ENCODE data around the gene REV1. TPM values are rescaled to one million over a fixed set of nuclear protein-coding genes. Genes with fewer than 3 reads are reported as not detected.

REV1 gene
- total RNA-seq, 1 donor from 2014 or later = 55.3 TPM

GRCh38 chr2:99421469-99421868 lies 68.3 kb downstream of the REV1 start:
- H3K27me3 ChIP-seq = no peaks in the 10 kb centered on the region
- intact Hi-C loops (cut with DNase I) = no loop called here
- H3K4me3 ChIP-seq = no peak overlapping the region
- peaks cover 86% of the 10 kb centered on the region for H3K36me3 ChIP-seq
- H3K9me3 ChIP-seq = no peaks in the 10 kb centered on the region
- DNase-seq = no peak
- no peaks in the 10 kb centered on the region for H3K4me1 ChIP-seq
- no peak for TF ChIP-seq CTCF (IDR thresholded peaks at IDR 0.05)
- ATAC-seq = no peak
- no peak overlapping the region for H3K27ac ChIP-seq

- Histone ChIP-seq H3K9me3 (no peaks in the 10 kb centered on the region), H3K27ac (no peak overlapping the region), H3K27me3 (no peaks in the 10 kb centered on the region), H3K36me3 (peaks cover 91% of the 10 kb centered on the region), H3K4me1 (no peaks in the 10 kb centered on the region), H3K4me3 (no peak overlapping the region)
- intact Hi-C loops (cut with DNase I) = no loop called here
- DNase-seq (no peak), ATAC-seq (no peak)
- no peak for TF ChIP-seq CTCF (IDR thresholded peaks at IDR 0.05)
Measured at GRCh38 chr2:99420751-99421299, 69.0 kb downstream of the REV1 start.

- no peak for TF ChIP-seq CTCF (IDR thresholded peaks at IDR 0.05)
- Histone ChIP-seq H3K27ac (no peak overlapping the region), H3K4me3 (no peak overlapping the region), H3K27me3 (no peaks in the 10 kb centered on the region), H3K4me1 (no peaks in the 10 kb centered on the region), H3K9me3 (no peaks in the 10 kb centered on the region), H3K36me3 (peaks cover 96% of the 10 kb centered on the region)
- intact Hi-C loops (cut with DNase I) = no loop called here
- DNase-seq = no peak
- no peak for ATAC-seq
Measured at GRCh38 chr2:99420031-99420430, 69.8 kb downstream of the REV1 start.

GRCh38 chr2:99417396-99417795 lies 72.4 kb downstream of the REV1 start:
- no peak for TF ChIP-seq CTCF (IDR thresholded peaks at IDR 0.05)
- intact Hi-C loops (cut with DNase I) = no loop called here
- Histone ChIP-seq H3K9me3 (no peaks in the 10 kb centered on the region), H3K4me1 (no peaks in the 10 kb centered on the region), H3K27me3 (no peaks in the 10 kb centered on the region), H3K27ac (no peak overlapping the region), H3K4me3 (no peak overlapping the region), H3K36me3 (peaks cover 89% of the 10 kb centered on the region)
- ATAC-seq (no peak), DNase-seq (no peak)

- H3K4me3 ChIP-seq = no peak overlapping the region
- ATAC-seq (no peak), DNase-seq (no peak)
- no peak overlapping the region for H3K27ac ChIP-seq
- H3K27me3 ChIP-seq = no peaks in the 10 kb centered on the region
- TF ChIP-seq CTCF (IDR thresholded peaks at IDR 0.05) = no peak
- intact Hi-C loops (cut with DNase I) = no loop called here
- H3K9me3 ChIP-seq = no peaks in the 10 kb centered on the region
- H3K4me1 ChIP-seq = no peaks in the 10 kb centered on the region
- H3K36me3 ChIP-seq = peaks cover 89% of the 10 kb centered on the region
Measured at GRCh38 chr2:99414566-99414965, 75.3 kb downstream of the REV1 start.

- intact Hi-C loops (cut with DNase I) = no loop called here
- Histone ChIP-seq H3K4me1 (no peaks in the 10 kb centered on the region), H3K9me3 (no peaks in the 10 kb centered on the region), H3K27me3 (no peaks in the 10 kb centered on the region), H3K4me3 (no peak overlapping the region), H3K27ac (no peak overlapping the region), H3K36me3 (peaks cover 91% of the 10 kb centered on the region)
- no peak for DNase-seq
- no peak for ATAC-seq
- no peak for TF ChIP-seq CTCF (IDR thresholded peaks at IDR 0.05)
Measured at GRCh38 chr2:99410276-99410675, 79.5 kb downstream of the REV1 start.

Data from upper lobe of right lung (tissue), 1 donor.